K562 (cell line): ENCODE measurements around the gene NHLRC2. TPM values are rescaled to one million over a fixed set of nuclear protein-coding genes. Genes with fewer than 3 reads are reported as not detected.

ENCODE experiments used
- ATAC-seq: fragments of 200-7000 bp; cut with Tn5 transposase; 3 replicates; pipeline ENCODE4 v1.9.1; 2020; ENCODE audit warnings: moderate library complexity
- BruUV-seq: library from RNA; stranded (reverse); fragments of 400-500 nt; replicated peaks from 2 replicates; lab custom pipeline; 2021; lab: Mats Ljungman, UMichigan
- CTCF ChIA-PET: fragments of 300-600 bp; formaldehyde crosslinking; extraction: SDS; loops from one replicate; lab custom pipeline; 2021; ENCODE audit warnings: low intra/inter-chr PET ratio; lab: Yijun Ruan, JAX
- POLR2A ChIA-PET: fragments of 300-600, 350-650 bp; sonication (Branson Sonifier 250); formaldehyde crosslinking; extraction: SDS; loops from one replicate; lab custom pipeline; 2021; ENCODE audit warnings: antibody characterized with exemption, inconsistent platforms; lab: Yijun Ruan, JAX
- DNase-seq, 4 experiments: peaks; one replicate each; pipeline versions ENCODE4 v3.0.0 to v3.0.0-alpha.2; 2011 to 2018; ENCODE audit warnings: low spot score in 3 of 4, mixed read lengths in 3 of 4; ENCODE audit errors: extremely low read depth in 1 of 4
- FAIRE-seq: peaks from 2 replicates; lab custom pipeline; 2011; peaks lifted over from hg19 to GRCh38; lab: Jason Lieb, UNC
- H2AFZ ChIP-seq: 2 replicates; pipeline ENCODE4 v1.6.0; 2011; ENCODE audit warnings: low read depth, low read length, control low read depth, inconsistent platforms
- H3K27ac ChIP-seq: fragments of 200-600 bp; 3 replicates; pipeline ENCODE4 v1.8.0; 2011; ENCODE audit warnings: low read depth, mild to moderate bottlenecking, control low read depth, inconsistent platforms, low read length, moderate library complexity, mixed read lengths; ENCODE audit errors: extremely low read depth
- H3K27me3 ChIP-seq, 2 experiments: fragments of 300-600 bp in 1 of 2; 2 replicates in 1 of 2; 3 replicates in 1 of 2; pipeline versions ENCODE4 v1.6.0 to v1.8.0; 2011; ENCODE audit warnings: inconsistent platforms in 2 of 2, low read length in 2 of 2, mild to moderate bottlenecking in 1 of 2, mixed read lengths in 1 of 2, moderate library complexity in 1 of 2; ENCODE audit not compliant: control insufficient read depth in 2 of 2, insufficient read depth in 2 of 2
- H3K36me3 ChIP-seq: fragments of 300-600 bp; 3 replicates; pipeline ENCODE4 v1.8.0; 2011; ENCODE audit warnings: mild to moderate bottlenecking, low read length, inconsistent platforms; ENCODE audit not compliant: control insufficient read depth, insufficient read depth
- H3K4me1 ChIP-seq, 2 experiments: fragments of 200-600 bp in 1 of 2; replicated peaks in 1 of 2; 2 replicates in 1 of 2; 3 replicates in 1 of 2; pipeline versions ENCODE4 v1.5.1 to v1.8.0; 2011; ENCODE audit warnings: inconsistent platforms in 2 of 2, low read length in 2 of 2, mild to moderate bottlenecking in 1 of 2, mixed read lengths in 1 of 2, moderate library complexity in 1 of 2; ENCODE audit not compliant: control insufficient read depth in 2 of 2, insufficient read depth in 2 of 2
- H3K4me2 ChIP-seq: 2 replicates; pipeline ENCODE4 v1.6.1; 2011; ENCODE audit warnings: low read length, control low read depth, inconsistent platforms, mixed read lengths; ENCODE audit not compliant: insufficient read depth
- H3K4me3 ChIP-seq: fragments of 200-600 bp; sonication (generic), shearing (Covaris generic); 2 replicates; pipeline ENCODE4 v1.5.1; 2016; ENCODE audit warnings: control low read depth, inconsistent platforms
- H3K79me2 ChIP-seq: fragments of 200-600 bp; 3 replicates; pipeline ENCODE4 v1.8.0; 2011; ENCODE audit warnings: low read length, inconsistent platforms; ENCODE audit not compliant: control insufficient read depth, insufficient read depth
- H3K9ac ChIP-seq, 2 experiments: 2 replicates each; pipeline versions ENCODE4 v1.6.0 to v1.6.1; 2011; ENCODE audit warnings: low read depth in 2 of 2, low read length in 2 of 2, control low read depth in 1 of 2, inconsistent platforms in 1 of 2, mild to moderate bottlenecking in 1 of 2, mixed read lengths in 1 of 2; ENCODE audit not compliant: insufficient read depth in 1 of 2
- H3K9me1 ChIP-seq: one replicate; pipeline ENCODE4 v1.6.0; 2011; ENCODE audit warnings: inconsistent platforms, mild to moderate bottlenecking, low read length, moderate library complexity; ENCODE audit not compliant: control insufficient read depth, insufficient read depth
- H3K9me3 ChIP-seq: replicated peaks from 2 replicates; pipeline ENCODE4 v1.5.1; 2011; ENCODE audit warnings: low read depth, low read length, inconsistent platforms; ENCODE audit not compliant: control insufficient read depth, insufficient read depth
- H4K20me1 ChIP-seq: replicated peaks from 2 replicates; pipeline ENCODE4 v1.6.1; 2011; ENCODE audit warnings: low read length, inconsistent platforms, mixed read lengths; ENCODE audit not compliant: control insufficient read depth, insufficient read depth
- DPF2 ChIP-seq: fragments of 450-650 bp; IDR thresholded peaks from 2 replicates; pipeline ENCODE4 v1.6.1; 2016
- MEF2A ChIP-seq: IDR thresholded peaks from 2 replicates; pipeline ENCODE4 v1.6.1; 2011; ENCODE audit warnings: low read depth, mild to moderate bottlenecking, low read length, moderate library complexity; ENCODE audit not compliant: control insufficient read depth
- MGA ChIP-seq: fragments of 450-650 bp; IDR thresholded peaks from 2 replicates; pipeline ENCODE4 v1.6.1; 2016; ENCODE audit warnings: mild to moderate bottlenecking, moderate library complexity
- MITF ChIP-seq: IDR thresholded peaks from 2 replicates; pipeline ENCODE4 v1.6.1; 2014; ENCODE audit warnings: antibody characterized with exemption
- WGBS: fragments of 100-300 bp; shearing (Covaris generic); methylation state at CpG from one replicate; pipeline ENCODE4 v1.1.6; 2016; ENCODE audit warnings: low coverage, mixed read lengths; ENCODE audit not compliant: insufficient coverage; ENCODE audit errors: missing lambda C conversion rate; 5-methylcytosine and 5-hydroxymethylcytosine counted together
- in situ Hi-C: fragments of 300-500 bp; cut with MboI; formaldehyde crosslinking; loops from 4 replicates; pipeline ENCODE4 v1.15.0; 2018; ENCODE audit warnings: inconsistent platforms, mixed read lengths
- intact Hi-C: fragments of 100-400 bp; cut with micrococcal nuclease; formaldehyde crosslinking; loops from 2 replicates; pipeline ENCODE4 v1.14.2; 2022
- polyA plus RNA-seq, 8 experiments: library from polyadenylated mRNA; depleted of rRNA in 4 of 8; stranded (reverse) in 5 of 8; unstranded in 3 of 8; fragments of >200 nt; fragmentation: Nextera tagmentation in 2 of 8; fragmentation: Illumina TruSeq in 1 of 8; extraction: Ambion mirVana in 2 of 8; extraction: Trizol in 1 of 8; gene quantifications; 2 replicates each; pipeline versions ENCODE4 v1.2.1 to v1.2.3, GENCODE V29; 2011 to 2014; ENCODE audit warnings: inconsistent platforms in 1 of 8, missing spikeins in 1 of 8
- total RNA-seq, 7 experiments: library from RNA; depleted of rRNA in 6 of 7; stranded (reverse); fragments of >200 nt in 6 of 7; fragmentation: Illumina TruSeq in 2 of 7; extraction: Trizol in 2 of 7; gene quantifications; 2 replicates each; pipeline versions ENCODE4 v1.2.1 to v1.2.3, GENCODE V29; 2011 to 2021; ENCODE audit warnings: low replicate concordance in 1 of 7
- TF ChIP-seq, protein P1 (sequence below): fragments of 450-650 bp; IDR thresholded peaks from 2 replicates; pipeline ENCODE4 v1.6.1; 2016

NHLRC2 gene
- total and polyA plus RNA-seq, 9 of the 15 experiments (the other 6 are each of a cell fraction or from before 2014, with no cell fraction given): 1.5 to 22.4 (median 10.3) TPM

DNA sequence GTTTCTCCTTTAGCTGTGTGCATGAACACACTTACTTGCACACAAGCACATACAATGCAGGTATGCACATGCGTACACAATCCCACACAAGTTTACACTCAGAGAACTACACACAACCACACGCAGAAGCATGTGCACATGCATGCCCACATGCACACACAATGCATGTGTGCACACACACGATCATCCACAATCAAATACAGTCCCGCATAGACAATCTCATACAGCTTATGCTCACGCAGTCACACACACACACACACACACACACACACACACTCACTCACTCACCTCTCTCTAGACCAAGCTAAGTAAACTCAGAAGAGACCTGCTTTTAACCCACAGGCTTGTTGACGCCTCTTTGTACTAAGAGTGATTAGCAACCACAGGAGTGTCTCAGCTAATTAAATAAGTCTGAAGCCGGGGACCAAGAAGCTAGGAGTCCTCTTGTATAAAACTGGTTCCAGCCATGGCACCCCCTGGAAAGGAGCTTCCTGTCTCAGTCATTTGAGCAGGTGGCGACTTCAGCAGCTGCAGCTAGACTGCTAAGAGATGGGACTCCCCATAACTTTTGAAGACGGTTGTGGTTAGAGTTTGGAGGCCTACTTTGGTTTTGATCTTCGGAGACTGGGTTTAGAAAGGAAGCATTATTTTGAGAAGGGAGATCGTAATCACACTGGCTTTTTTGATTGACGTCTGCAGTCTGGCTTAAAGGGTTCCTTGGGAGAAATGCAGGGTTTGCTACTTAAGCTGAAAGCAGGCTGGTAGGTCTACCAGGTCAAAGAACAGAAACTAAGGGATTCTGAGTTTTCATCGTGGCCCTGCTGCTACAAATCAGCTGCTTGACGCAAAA lies 106.9 kb downstream of the NHLRC2 start:
- no peak overlapping the region for H3K4me2 ChIP-seq
- WGBS: 30% methylated on average over 14 of the region's 14 CpGs
- POLR2A ChIA-PET: no interaction called here
- no TSS peak for BruUV-seq
- no peaks in the 10 kb centered on the region for H3K79me2 ChIP-seq
- no peak overlapping the region for H3K27ac ChIP-seq
- ATAC-seq (no peak), DNase-seq (no peak), FAIRE-seq (no peak)
- no peaks in the 10 kb centered on the region for H3K9me3 ChIP-seq
- no peaks in the 10 kb centered on the region for H4K20me1 ChIP-seq
- no peaks in the 10 kb centered on the region; a peak in 2 of 5 replicates for H3K4me1 ChIP-seq
- 0 out of 2 replicates have a peak overlapping the region, but pooled peaks have one; percentile 16 for H2AFZ ChIP-seq
- no peak overlapping the region for H3K4me3 ChIP-seq
- H3K9ac ChIP-seq: no peak overlapping the region
- no peaks in the 10 kb centered on the region for H3K9me1 ChIP-seq
- CTCF ChIA-PET: no interaction called here
- H3K36me3 ChIP-seq: no peaks in the 10 kb centered on the region
- in situ Hi-C loops: no loop called here
- intact Hi-C loops: no loop called here
- no peaks in the 10 kb centered on the region; a peak in 1 of 5 replicates for H3K27me3 ChIP-seq
- TF ChIP-seq, protein P1, sequence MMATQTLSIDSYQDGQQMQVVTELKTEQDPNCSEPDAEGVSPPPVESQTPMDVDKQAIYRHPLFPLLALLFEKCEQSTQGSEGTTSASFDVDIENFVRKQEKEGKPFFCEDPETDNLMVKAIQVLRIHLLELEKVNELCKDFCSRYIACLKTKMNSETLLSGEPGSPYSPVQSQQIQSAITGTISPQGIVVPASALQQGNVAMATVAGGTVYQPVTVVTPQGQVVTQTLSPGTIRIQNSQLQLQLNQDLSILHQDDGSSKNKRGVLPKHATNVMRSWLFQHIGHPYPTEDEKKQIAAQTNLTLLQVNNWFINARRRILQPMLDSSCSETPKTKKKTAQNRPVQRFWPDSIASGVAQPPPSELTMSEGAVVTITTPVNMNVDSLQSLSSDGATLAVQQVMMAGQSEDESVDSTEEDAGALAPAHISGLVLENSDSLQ: peak; percentile 83
- TF ChIP-seq MEF2A (no peak), MGA (0 out of 2 replicates have a peak, but pooled peaks have one; percentile 7), MITF (no peak), DPF2 (no peak)
